HL-60 (cell line): ENCODE results near the gene GPD1L.

Experiments used
- CTCF ChIP-seq: IDR thresholded peaks from one replicate; pipeline ENCODE4 v1.5.1; 2011; ENCODE audit warnings: low read length, control low read depth, inconsistent platforms; ENCODE audit not compliant: insufficient read depth
- GABPA ChIP-seq: IDR thresholded peaks from 2 replicates; pipeline ENCODE4 v1.6.1; 2012; ENCODE audit warnings: low read depth
- POLR2AphosphoS5 ChIP-seq: IDR thresholded peaks from 2 replicates; pipeline ENCODE4 v1.6.1; 2012; ENCODE audit warnings: low read depth
- TF ChIP-seq, protein P1 (sequence below): IDR thresholded peaks from 2 replicates; pipeline ENCODE4 v1.6.1; 2012; ENCODE audit warnings: low read depth; ENCODE audit not compliant: insufficient replicate concordance

- no peak for TF ChIP-seq POLR2AphosphoS5
- TF ChIP-seq, protein P1, sequence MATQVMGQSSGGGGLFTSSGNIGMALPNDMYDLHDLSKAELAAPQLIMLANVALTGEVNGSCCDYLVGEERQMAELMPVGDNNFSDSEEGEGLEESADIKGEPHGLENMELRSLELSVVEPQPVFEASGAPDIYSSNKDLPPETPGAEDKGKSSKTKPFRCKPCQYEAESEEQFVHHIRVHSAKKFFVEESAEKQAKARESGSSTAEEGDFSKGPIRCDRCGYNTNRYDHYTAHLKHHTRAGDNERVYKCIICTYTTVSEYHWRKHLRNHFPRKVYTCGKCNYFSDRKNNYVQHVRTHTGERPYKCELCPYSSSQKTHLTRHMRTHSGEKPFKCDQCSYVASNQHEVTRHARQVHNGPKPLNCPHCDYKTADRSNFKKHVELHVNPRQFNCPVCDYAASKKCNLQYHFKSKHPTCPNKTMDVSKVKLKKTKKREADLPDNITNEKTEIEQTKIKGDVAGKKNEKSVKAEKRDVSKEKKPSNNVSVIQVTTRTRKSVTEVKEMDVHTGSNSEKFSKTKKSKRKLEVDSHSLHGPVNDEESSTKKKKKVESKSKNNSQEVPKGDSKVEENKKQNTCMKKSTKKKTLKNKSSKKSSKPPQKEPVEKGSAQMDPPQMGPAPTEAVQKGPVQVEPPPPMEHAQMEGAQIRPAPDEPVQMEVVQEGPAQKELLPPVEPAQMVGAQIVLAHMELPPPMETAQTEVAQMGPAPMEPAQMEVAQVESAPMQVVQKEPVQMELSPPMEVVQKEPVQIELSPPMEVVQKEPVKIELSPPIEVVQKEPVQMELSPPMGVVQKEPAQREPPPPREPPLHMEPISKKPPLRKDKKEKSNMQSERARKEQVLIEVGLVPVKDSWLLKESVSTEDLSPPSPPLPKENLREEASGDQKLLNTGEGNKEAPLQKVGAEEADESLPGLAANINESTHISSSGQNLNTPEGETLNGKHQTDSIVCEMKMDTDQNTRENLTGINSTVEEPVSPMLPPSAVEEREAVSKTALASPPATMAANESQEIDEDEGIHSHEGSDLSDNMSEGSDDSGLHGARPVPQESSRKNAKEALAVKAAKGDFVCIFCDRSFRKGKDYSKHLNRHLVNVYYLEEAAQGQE = no peak
- TF ChIP-seq CTCF = no peak
- no peak for TF ChIP-seq GABPA
Measured at GRCh38 chr3:32186097-32186496, 79.7 kb downstream of the GPD1L start.
